GM23338 (cell line): ENCODE results near the gene SORCS2. TPM values are rescaled to one million over a fixed set of nuclear protein-coding genes. Genes with fewer than 3 reads are reported as not detected.

Experiments
- ATAC-seq: fragments of 200-7000 bp; cut with Tn5 transposase; 3 replicates; pipeline ENCODE4 v1.9.1; 2020
- DNase-seq: peaks from one replicate; pipeline ENCODE4 v3.0.0-alpha.2; 2015; ENCODE audit warnings: low spot score
- H2AFZ ChIP-seq: fragments of 200-600 bp; sonication (generic); 2 replicates; pipeline ENCODE4 v1.8.0; 2016; ENCODE audit warnings: antibody characterized with exemption, mild to moderate bottlenecking, moderate library complexity
- H3F3A ChIP-seq: fragments of 200-600 bp; sonication (generic); replicated peaks from 2 replicates; pipeline ENCODE4 v1.8.0; 2017; ENCODE audit warnings: antibody characterized with exemption, mixed run types, low read depth
- H3K27ac ChIP-seq: fragments of 200-600 bp; sonication (generic); 2 replicates; pipeline ENCODE4 v1.6.1; 2016; ENCODE audit warnings: low read depth
- H3K27me3 ChIP-seq: fragments of 200-600 bp; sonication (generic); 2 replicates; pipeline ENCODE4 v1.8.0; 2016; ENCODE audit warnings: mild to moderate bottlenecking, mixed run types, moderate library complexity; ENCODE audit not compliant: insufficient read depth
- H3K36me3 ChIP-seq: fragments of 200-600 bp; sonication (generic); 2 replicates; pipeline ENCODE4 v1.8.0; 2016; ENCODE audit warnings: mild to moderate bottlenecking; ENCODE audit not compliant: insufficient read depth
- H3K4me1 ChIP-seq: fragments of 200-600 bp; sonication (generic); 2 replicates; pipeline ENCODE4 v1.8.0; 2016; ENCODE audit warnings: mild to moderate bottlenecking, moderate library complexity; ENCODE audit not compliant: insufficient read depth
- H3K4me2 ChIP-seq: fragments of 200-600 bp; sonication (generic); 2 replicates; pipeline ENCODE4 v1.7.1; 2017; ENCODE audit warnings: mixed run types
- H3K4me3 ChIP-seq: fragments of 200-600 bp; sonication (generic); 2 replicates; pipeline ENCODE4 v1.6.1; 2016; ENCODE audit warnings: mixed run types
- H3K79me2 ChIP-seq: fragments of 200-600 bp; sonication (generic); replicated peaks from 2 replicates; pipeline ENCODE4 v1.8.0; 2017; ENCODE audit warnings: mild to moderate bottlenecking; ENCODE audit not compliant: insufficient read depth
- H3K9me2 ChIP-seq: fragments of 200-600 bp; sonication (generic); 2 replicates; pipeline ENCODE4 v1.8.0; 2017; ENCODE audit not compliant: insufficient read depth
- H4K20me1 ChIP-seq: fragments of 200-600 bp; sonication (generic); replicated peaks from 2 replicates; pipeline ENCODE4 v1.8.0; 2017; ENCODE audit warnings: mild to moderate bottlenecking; ENCODE audit not compliant: insufficient read depth
- H3K27ac Mint-ChIP-seq: 2 replicates; pipeline ENCODE4 v1.8.0; 2020; ENCODE audit warnings: inconsistent platforms, mild to moderate bottlenecking, moderate library complexity, mixed read lengths
- H3K27me3 Mint-ChIP-seq: 3 replicates; pipeline ENCODE4 v1.8.0; 2022; ENCODE audit warnings: low read depth, mild to moderate bottlenecking, moderate library complexity, mixed read lengths, inconsistent platforms; ENCODE audit not compliant: insufficient read depth, poor library complexity
- H3K36me3 Mint-ChIP-seq: 3 replicates; pipeline ENCODE4 v1.8.0; 2021; ENCODE audit warnings: low read depth, mild to moderate bottlenecking, inconsistent platforms, moderate library complexity, mixed read lengths
- H3K4me1 Mint-ChIP-seq: 3 replicates; pipeline ENCODE4 v1.8.0; 2020; ENCODE audit warnings: mild to moderate bottlenecking, inconsistent platforms, mixed read lengths
- H3K4me3 Mint-ChIP-seq: 3 replicates; pipeline ENCODE4 v1.8.0; 2021; ENCODE audit warnings: moderate library complexity, mild to moderate bottlenecking, inconsistent platforms, mixed read lengths
- H3K9me3 Mint-ChIP-seq: 3 replicates; pipeline ENCODE4 v1.8.0; 2020; ENCODE audit warnings: moderate library complexity, mild to moderate bottlenecking, inconsistent platforms, mixed read lengths
- CREB1 ChIP-seq: fragments of 250-450 bp; sonication (Bioruptor Pico); IDR thresholded peaks from 2 replicates; pipeline ENCODE4 v1.5.0; 2020; ENCODE audit warnings: low read depth, mild to moderate bottlenecking, moderate library complexity
- CTCF ChIP-seq, 2 experiments: fragments of 200-600 bp in 1 of 2; sonication (generic) in 1 of 2; conservative IDR thresholded peaks; 2 replicates each; pipeline versions ENCODE4 v1.5.1 to v1.6.1; 2016 to 2017; ENCODE audit warnings: antibody characterized with exemption in 2 of 2, low read depth in 2 of 2, mild to moderate bottlenecking in 2 of 2, moderate library complexity in 1 of 2
- EZH2 ChIP-seq: fragments of 200-600 bp; sonication (generic); IDR thresholded peaks from one replicate; pipeline ENCODE4 v1.8.0; 2017; ENCODE audit warnings: antibody characterized with exemption, mild to moderate bottlenecking, low read depth; ENCODE audit not compliant: unreplicated experiment
- EZH2phosphoT487 ChIP-seq: fragments of 200-600 bp; sonication (generic); IDR thresholded peaks from one replicate; pipeline ENCODE4 v1.8.1; 2018; ENCODE audit warnings: antibody characterized with exemption; ENCODE audit not compliant: unreplicated experiment
- JUNB ChIP-seq: IDR thresholded peaks from one replicate; pipeline ENCODE4 v1.6.1; 2016; ENCODE audit warnings: antibody characterized with exemption; ENCODE audit not compliant: unreplicated experiment
- NANOG ChIP-seq: IDR thresholded peaks from 2 replicates; pipeline ENCODE4 v1.6.1; 2016; ENCODE audit warnings: antibody characterized with exemption, borderline replicate concordance
- POLR2AphosphoS5 ChIP-seq: IDR thresholded peaks from 2 replicates; pipeline ENCODE4 v1.6.1; 2016; ENCODE audit warnings: antibody characterized with exemption, low read depth
- REST ChIP-seq: IDR thresholded peaks from one replicate; pipeline ENCODE4 v1.6.1; 2018; ENCODE audit warnings: antibody characterized with exemption; ENCODE audit not compliant: unreplicated experiment
- STAT1 ChIP-seq: IDR thresholded peaks from one replicate; pipeline ENCODE4 v1.6.1; 2016; ENCODE audit warnings: antibody characterized with exemption; ENCODE audit not compliant: unreplicated experiment
- ZNF114 ChIP-seq: fragments of 250-450 bp; sonication (Bioruptor Pico); IDR thresholded peaks from 2 replicates; pipeline ENCODE4 v1.5.0; 2020; ENCODE audit warnings: mild to moderate bottlenecking, moderate library complexity
- ZNF331 ChIP-seq: fragments of 250-450 bp; sonication (Bioruptor Pico); IDR thresholded peaks from 2 replicates; pipeline ENCODE4 v1.5.0; 2020; ENCODE audit warnings: low read depth, mild to moderate bottlenecking, moderate library complexity
- polyA plus RNA-seq: library from polyadenylated mRNA; unstranded; fragments of >200 nt; fragmentation: Nextera tagmentation; extraction: Ambion mirVana; gene quantifications from 2 replicates; pipeline ENCODE4 v1.2.1, GENCODE V29; 2016
- total RNA-seq: library from RNA; depleted of rRNA; stranded (reverse); fragments of >200 nt; shearing (Covaris generic); gene quantifications from 2 replicates; pipeline ENCODE4 v1.2.3, GENCODE V29; 2014
- TF ChIP-seq, protein P1 (sequence below): IDR thresholded peaks from 2 replicates; pipeline ENCODE4 v1.6.1; 2016; ENCODE audit warnings: antibody characterized with exemption

SORCS2 gene
- total and polyA plus RNA-seq, 2 experiments from 2014 or later: 0.47 to 2.4 TPM

DNA sequence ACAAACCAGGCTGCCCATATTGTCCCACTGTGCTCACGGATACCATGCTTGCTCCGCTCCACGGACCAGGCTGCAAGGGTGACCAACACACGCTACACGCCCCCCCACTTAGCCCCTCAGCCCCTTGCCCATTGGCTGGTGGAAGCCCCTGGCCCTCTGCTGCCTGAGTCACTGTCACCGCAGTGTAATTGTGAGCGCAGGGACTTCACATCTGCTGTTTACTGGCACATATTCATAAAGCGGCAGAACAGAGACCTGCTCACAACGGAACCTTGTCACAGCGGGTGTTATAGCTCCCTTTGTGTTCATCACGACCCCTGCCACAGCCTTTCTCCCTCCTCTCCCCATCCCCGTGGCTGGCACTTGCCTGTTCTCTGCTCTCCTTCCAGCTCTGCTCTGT is 158.7 kb downstream of the SORCS2 start:
- Histone ChIP-seq H3K79me2 (no peaks in the 10 kb centered on the region), H3K4me2 (no peak overlapping the region), H3K27ac (no peak overlapping the region), H3K36me3 (no peaks in the 10 kb centered on the region), H3K27me3 (no peaks in the 10 kb centered on the region), H3K4me3 (no peak overlapping the region), H3F3A (no peaks in the 10 kb centered on the region), H2AFZ (no peak overlapping the region), H3K9me2 (no peaks in the 10 kb centered on the region), H3K4me1 (no peaks in the 10 kb centered on the region), H4K20me1 (no peaks in the 10 kb centered on the region)
- Mint-ChIP-seq H3K27me3 (peaks cover 9% of the 10 kb centered on the region), H3K4me1 (no peaks in the 10 kb centered on the region; the same call in 2 of the 3 replicates), H3K4me3 (no peak overlapping the region; the same call in 2 of the 3 replicates), H3K27ac (no peak overlapping the region), H3K9me3 (no peaks in the 10 kb centered on the region), H3K36me3 (no peaks in the 10 kb centered on the region; the same call in 2 of the 3 replicates)
- no peak for DNase-seq
- TF ChIP-seq ZNF114 (no peak), JUNB (no peak), EZH2phosphoT487 (no peak)
- no peak for ATAC-seq

DNA sequence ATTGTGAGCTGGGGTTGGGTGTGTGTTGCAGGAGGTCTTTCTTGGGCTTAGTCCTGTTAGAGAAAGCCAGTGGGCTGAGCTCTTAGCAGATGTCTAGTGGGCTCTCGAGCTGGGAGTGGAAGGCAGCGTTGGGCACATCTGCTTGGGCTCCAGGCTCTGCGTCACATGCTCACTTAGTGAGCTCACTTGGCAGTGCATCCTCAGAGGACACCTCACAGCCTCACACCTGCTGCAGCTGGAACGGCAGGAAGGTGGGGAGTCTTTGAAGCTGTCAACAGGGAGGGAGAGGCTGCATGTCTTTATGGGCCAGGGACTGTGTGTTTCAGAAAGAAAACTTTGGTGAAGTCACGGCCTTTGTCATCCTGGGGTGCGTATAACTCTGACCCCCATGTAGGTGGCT is 160.1 kb downstream of the SORCS2 start:
- H3K27me3 Mint-ChIP-seq: peaks cover 9% of the 10 kb centered on the region
- no peaks in the 10 kb centered on the region; the same call in 2 of the 3 replicates for H3K4me1 Mint-ChIP-seq
- DNase-seq (no peak), ATAC-seq (no peak)
- Histone ChIP-seq H3K36me3 (no peaks in the 10 kb centered on the region), H3K79me2 (no peaks in the 10 kb centered on the region), H3K27ac (no peak overlapping the region), H3K4me2 (no peak overlapping the region), H4K20me1 (no peaks in the 10 kb centered on the region), H3K4me3 (no peak overlapping the region), H3K9me2 (no peaks in the 10 kb centered on the region), H2AFZ (no peak overlapping the region), H3F3A (no peaks in the 10 kb centered on the region), H3K27me3 (no peaks in the 10 kb centered on the region), H3K4me1 (no peaks in the 10 kb centered on the region)
- H3K9me3 Mint-ChIP-seq: no peaks in the 10 kb centered on the region
- H3K27ac Mint-ChIP-seq: no peak overlapping the region
- no peaks in the 10 kb centered on the region for H3K36me3 Mint-ChIP-seq
- no peak overlapping the region for H3K4me3 Mint-ChIP-seq
- TF ChIP-seq EZH2phosphoT487 (no peak), EZH2 (no peak), ZNF331 (CRISPR knock-in tag) (no peak), REST (no peak), ZNF114 (no peak), CTCF (conservative IDR thresholded peaks at IDR 0.05; ENCODE audit: low read depth in 2 of 2) (no peak), POLR2AphosphoS5 (no peak), JUNB (no peak), NANOG (no peak), CREB1 (CRISPR knock-in tag) (no peak), STAT1 (no peak)
- TF ChIP-seq, protein P1, sequence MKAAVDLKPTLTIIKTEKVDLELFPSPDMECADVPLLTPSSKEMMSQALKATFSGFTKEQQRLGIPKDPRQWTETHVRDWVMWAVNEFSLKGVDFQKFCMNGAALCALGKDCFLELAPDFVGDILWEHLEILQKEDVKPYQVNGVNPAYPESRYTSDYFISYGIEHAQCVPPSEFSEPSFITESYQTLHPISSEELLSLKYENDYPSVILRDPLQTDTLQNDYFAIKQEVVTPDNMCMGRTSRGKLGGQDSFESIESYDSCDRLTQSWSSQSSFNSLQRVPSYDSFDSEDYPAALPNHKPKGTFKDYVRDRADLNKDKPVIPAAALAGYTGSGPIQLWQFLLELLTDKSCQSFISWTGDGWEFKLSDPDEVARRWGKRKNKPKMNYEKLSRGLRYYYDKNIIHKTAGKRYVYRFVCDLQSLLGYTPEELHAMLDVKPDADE: no peak
